ENCODE measurements around the gene NEK6. TPM values are rescaled to one million over a fixed set of nuclear protein-coding genes. Genes with fewer than 3 reads are reported as not detected.
A peak's percentile ranks its signal among the peaks of the same experiment; 100 is the strongest.

Gene NEK6
- total and polyA plus RNA-seq, 10 of the 15 experiments (the other 5 are each of a cell fraction or from before 2014, with no cell fraction given), result 31.3 to 161 (median 89.2) TPM

GRCh38 chr9:124272118-124272517 is 14.4 kb downstream of the NEK6 start (continued):
- TF ChIP-seq STAT1 (conservative IDR thresholded peaks at IDR 0.05) (no peak), TARDBP (IDR thresholded peaks at IDR 0.05; ENCODE audit: borderline replicate concordance) (no peak), BCL3 (IDR thresholded peaks at IDR 0.05; ENCODE audit: borderline replicate concordance, insufficient read depth, low read depth, low read length, poor library complexity, severe bottlenecking) (no peak)

GRCh38 chr9:124272979-124273378 is 15.2 kb downstream of the NEK6 start:
- ChIA-PET SMC1A (ENCODE audit: uncharacterized antibody, unreplicated experiment) (no interaction called here), POLR2A (no interaction called here), CTCF (no interaction called here), RAD21 (ENCODE audit: unreplicated experiment) (no interaction called here)
- H4K20me1 ChIP-seq (ENCODE audit: control insufficient read depth, insufficient read depth), result peaks cover 39% of the 10 kb centered on the region
- peaks cover 6% of the 10 kb centered on the region for H3K4me1 ChIP-seq (ENCODE audit: control insufficient read depth, insufficient read depth, low read length)
- H3K79me2 ChIP-seq (ENCODE audit: control insufficient read depth, insufficient read depth, low read length), result peaks cover 97% of the 10 kb centered on the region
- no peaks in the 10 kb centered on the region for H3K27me3 ChIP-seq (replicated peaks in 1 of 2; ENCODE audit: control insufficient read depth in 2 of 2, insufficient read depth in 2 of 2, low read length in 1 of 2)
- TF ChIP-seq EGR1 (IDR thresholded peaks at IDR 0.05; ENCODE audit: borderline replicate concordance in 1 of 2, low read depth in 2 of 2, low read length in 2 of 2), result no peak
- peak; percentile 25; the same call in 1 of the 2 replicates for TF ChIP-seq SPI1 (IDR thresholded peaks at IDR 0.05; ENCODE audit: borderline replicate concordance, insufficient read depth, low read depth, low read length)
- H3K27ac ChIP-seq (ENCODE audit: control insufficient read depth, insufficient read depth), result no peak overlapping the region
- no peak overlapping the region for H2AFZ ChIP-seq (ENCODE audit: control insufficient read depth, low read depth, low read length)
- no peak overlapping the region for H3K4me2 ChIP-seq (ENCODE audit: control insufficient read depth, insufficient read depth)
- DNase-seq (ENCODE audit: low read depth, low spot score) (no peak), ATAC-seq (no peak), FAIRE-seq (no peak)
- peaks cover 36 to 48% of the 10 kb centered on the region in 2 experiments for H3K36me3 ChIP-seq (ENCODE audit: control insufficient read depth in 2 of 2, insufficient read depth in 2 of 2, low read length in 1 of 2)
- no peak overlapping the region for H3K9ac ChIP-seq (ENCODE audit: control insufficient read depth, insufficient read depth, low read length)
- in situ Hi-C loops (cut with MboI) (no loop called here), intact Hi-C loops (cut with micrococcal nuclease; ENCODE audit: unreplicated experiment) (no loop called here)
- no peak overlapping the region for H3K4me3 ChIP-seq
- no peaks in the 10 kb centered on the region; the same call in 2 of the 3 replicates for H3K9me3 ChIP-seq (replicated peaks; ENCODE audit: control insufficient read depth, insufficient read depth, low read length)
- BruUV-seq (replicated peaks), result no TSS peak
- 80% methylated on average over 9 of the region's 9 CpGs for WGBS (ENCODE audit: insufficient coverage, insufficient replicate concordance, low lambda C conversion rate, missing lambda C conversion rate)

All from GM12878 (cell line).